Measurements from ENCODE around the gene PERM1.
"Not testable (repeated sequence)": the region's sequence is repeated elsewhere in the genome, so short reads cannot be mapped to it uniquely, and the experiment has no call there.

The PERM1 gene

DNA sequence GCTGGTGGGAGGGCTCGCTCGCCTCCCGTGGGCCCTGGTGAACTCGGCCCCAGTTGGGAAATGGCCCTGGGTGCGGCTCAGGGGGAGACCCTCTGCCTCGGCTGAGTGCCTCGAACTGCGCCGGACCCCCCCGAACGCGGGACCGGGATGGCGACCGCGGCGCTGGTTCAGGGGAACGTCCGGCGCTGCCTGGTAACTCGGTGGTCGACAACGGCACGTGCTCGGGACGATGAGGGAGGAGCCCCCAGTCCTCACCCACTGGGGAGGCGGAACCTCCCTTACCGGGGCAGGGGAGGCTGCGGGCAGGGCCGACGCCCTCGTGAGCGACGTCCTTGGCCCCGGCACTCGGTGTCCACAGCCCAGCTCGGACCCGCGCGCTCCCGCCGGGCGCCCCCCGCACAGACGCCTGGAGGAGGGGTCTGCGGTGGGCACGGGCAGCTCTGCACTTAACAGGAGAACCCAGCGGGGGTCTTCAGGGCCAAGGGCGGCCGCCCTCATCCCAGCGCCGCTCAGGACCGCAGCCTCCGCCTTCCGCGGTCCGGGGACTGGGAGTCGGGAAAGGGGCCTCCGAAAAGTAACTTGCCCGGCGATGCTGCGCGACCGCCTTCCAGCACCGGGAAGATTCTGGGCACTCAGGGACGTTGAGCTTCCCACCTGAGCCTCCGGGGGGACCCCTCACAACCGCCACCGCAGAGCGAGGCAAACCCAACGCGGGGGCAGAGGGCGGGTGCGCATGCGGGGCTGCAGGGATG lies 16.3 kb upstream of the PERM1 start:
- DNase-seq, result no peak

DNA sequence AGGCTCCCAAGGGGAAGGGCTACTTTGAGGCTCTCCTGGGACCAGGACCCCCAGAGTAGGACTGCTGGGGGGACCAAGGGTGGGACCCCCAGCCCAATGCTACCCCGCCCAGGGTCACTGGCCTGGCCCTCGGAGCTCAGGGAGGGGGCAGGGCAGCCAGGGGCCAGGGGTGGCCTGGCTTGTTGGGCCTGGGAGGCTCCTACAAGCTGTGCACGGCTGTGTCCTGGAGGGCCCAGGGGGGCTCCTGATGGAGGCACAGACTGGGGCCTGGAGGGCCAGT lies 15.8 kb upstream of the PERM1 start:
- no peak for DNase-seq

- no peak for DNase-seq
These were observed 15.2 kb upstream of the PERM1 start for GRCh38 chr1:996851-997712.

- no peak for DNase-seq
These were observed 14.1 kb upstream of the PERM1 start for GRCh38 chr1:995665-996633.

DNA sequence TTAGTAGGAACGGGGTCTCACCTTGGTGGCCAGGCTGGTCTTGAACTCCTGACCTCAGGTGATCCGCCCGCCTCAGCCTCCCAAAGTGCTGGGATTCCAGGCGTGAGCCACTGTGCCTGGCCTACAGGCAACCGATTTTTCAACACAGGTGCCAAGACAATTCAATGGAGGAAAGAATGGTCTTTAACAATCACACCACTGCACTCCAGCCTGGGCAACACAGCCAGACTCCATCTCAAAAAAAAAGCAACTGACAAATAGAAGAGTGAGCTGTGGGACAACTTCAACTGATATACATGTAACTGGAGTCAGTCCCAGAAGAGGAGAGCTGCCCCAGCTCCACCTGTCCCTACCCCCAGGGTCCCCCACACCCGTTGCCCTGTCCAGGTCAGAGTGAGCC lies 12.7 kb upstream of the PERM1 start:
- not testable (repeated sequence) for DNase-seq

GRCh38 chr1:993379-993995 lies 11.6 kb upstream of the PERM1 start:
- DNase-seq, result no peak

DNA sequence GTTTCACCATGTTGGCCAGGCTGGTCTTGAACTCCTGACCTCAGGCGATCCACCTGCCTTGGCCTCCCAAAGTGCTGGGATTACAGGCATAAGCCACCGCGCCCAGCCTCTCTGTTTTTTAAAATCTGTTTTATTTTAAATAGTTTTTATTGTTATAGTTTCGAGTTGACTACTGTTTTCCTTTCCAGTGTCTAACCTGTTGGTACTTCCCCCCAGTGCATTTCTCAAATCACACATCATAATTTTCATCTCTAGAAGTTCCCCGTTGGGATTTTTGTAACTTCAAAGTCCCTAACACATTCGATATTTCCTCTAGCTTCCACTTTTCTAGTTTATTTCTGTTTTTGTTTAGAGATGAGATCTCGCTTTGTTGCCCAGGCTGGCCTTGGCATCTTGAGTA lies 10.5 kb upstream of the PERM1 start:
- DNase-seq, result no peak

GRCh38 chr1:991895-992294 lies 10.0 kb upstream of the PERM1 start:
- no peak for DNase-seq

DNA sequence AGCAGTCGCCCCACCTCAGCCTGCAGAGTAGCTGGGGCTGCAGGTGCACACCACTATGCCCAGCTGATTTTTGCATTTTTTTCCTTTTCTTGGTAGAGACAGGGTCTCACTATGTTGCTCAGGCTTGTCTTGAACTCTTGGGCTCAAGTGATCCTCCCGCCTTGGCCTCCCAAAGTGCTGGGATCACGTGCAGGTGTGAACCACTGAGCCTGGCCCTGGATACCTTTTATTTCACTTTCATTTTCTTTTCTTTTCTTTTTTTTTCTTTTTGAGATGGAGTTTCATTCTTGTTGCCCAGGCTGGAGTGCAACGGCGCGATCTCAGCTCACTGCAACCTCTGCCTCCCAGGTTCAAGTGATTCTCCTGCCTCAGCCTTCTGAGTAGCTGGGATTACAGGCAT lies 9.4 kb upstream of the PERM1 start:
- not testable (repeated sequence) for DNase-seq

- not testable (repeated sequence) for DNase-seq
These were observed 6.2 kb upstream of the PERM1 start for GRCh38 chr1:988061-988460.

- no peak for DNase-seq
These were observed 3.2 kb upstream of the PERM1 start for GRCh38 chr1:985126-985525.

DNA sequence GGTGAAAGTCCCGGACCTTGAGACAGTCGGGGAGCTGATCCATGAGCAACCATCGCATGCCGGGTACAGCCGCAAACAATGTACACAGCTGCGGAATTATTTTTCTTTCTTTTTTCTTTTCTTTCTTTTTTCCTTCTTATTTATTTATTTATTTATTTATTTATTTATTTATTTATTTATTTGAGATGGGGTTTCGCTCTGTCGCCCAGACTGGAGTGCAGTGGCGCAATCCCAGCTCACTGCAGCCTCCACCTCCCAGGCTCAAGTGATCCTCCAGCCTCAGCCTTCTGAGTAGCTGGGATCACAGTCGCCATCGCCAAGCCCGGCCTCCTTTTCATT lies 2.6 kb upstream of the PERM1 start:
- no peak for DNase-seq

DNA sequence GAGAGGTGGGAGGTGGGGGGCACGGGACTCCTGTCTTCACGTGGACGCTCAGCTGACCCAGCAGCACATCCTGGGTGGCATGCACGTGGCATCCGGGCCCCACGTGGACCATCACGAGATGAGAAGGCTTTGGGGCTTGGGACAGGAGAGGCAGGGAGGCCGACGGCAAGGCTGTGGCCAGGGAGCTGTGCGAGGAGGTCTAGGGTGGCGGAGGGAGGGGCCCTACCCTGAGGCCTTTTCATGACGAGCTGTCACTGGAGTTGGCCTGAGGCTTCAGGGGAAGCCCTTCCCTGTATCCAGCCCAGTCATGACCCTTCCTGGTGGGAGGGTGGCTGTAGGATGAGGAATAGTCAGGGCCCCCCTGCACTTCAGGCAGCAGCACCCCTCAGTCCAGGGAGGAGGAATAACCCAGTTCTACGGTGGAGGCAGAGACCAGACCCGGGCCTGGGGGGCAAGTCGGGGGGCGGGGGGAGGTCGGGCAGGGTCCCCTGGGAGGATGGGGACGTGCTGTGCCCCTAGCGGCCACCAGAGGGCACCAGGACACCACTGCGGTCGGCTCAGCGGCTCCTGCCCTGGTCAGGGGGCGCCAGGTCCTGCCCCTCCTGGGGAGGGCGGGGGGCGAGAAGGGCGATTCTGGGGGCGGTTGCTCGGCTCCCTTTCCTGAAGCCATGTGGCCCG lies 2.0 kb upstream of the PERM1 start:
- DNase-seq, result peak in 25 of 51 donors; percentile 6 to 66 (median 25)

GRCh38 chr1:982765-983436 lies 1.0 kb upstream of the PERM1 start:
- DNase-seq, result no peak

DNA sequence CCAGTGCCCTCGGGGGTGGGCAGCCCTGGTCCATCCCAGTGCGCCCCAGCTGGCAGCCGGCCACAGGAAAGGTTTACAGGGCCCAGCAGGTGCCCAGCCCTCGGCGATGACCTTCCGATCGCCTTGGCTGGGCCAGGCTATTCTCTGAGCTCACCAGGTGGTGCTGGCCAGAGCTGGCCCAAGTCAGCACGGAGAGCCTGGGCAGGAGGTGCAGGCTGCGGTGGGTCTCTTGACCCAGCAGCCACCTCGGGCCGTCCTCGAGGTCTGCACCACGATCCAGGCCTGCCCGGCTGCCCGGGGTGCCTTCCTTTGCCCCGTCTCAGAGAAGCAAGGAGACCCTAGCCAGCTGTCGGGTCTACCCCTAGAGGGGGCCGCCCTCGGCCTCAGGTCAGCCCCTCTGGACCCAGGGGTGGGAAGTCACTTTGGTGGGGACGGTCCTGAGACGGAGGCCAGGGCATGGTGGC lies 370 bp downstream of the PERM1 start:
- DNase-seq, result no peak

- no peak for DNase-seq
These were observed 1.1 kb downstream of the PERM1 start for GRCh38 chr1:980602-981395.

GRCh38 chr1:980137-980571 lies 1.7 kb downstream of the PERM1 start:
- no peak for DNase-seq

DNA sequence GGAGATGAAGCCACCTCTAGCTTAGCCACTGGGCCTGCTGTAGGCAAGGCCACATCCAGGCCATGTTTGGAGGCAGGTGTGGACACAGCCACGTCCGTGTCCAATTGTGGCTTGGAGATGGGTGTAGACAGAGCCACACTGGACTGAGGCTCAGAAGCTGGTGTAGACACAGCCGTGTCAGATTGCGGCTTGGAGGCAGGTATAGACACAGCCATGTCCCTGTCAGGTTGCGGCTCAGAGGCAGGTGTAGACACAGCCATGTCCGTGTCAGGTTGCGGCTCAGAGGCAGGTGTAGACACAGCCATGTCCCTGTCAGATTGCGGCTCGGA lies 2.2 kb downstream of the PERM1 start:
- DNase-seq, result no peak
